Left ventricle myocardium inferior (tissue), 1 donor: ENCODE results near the gene GLI2. TPM values are rescaled to one million over a fixed set of nuclear protein-coding genes. Genes with fewer than 3 reads are reported as not detected.

Experiments used
- DNase-seq: peaks from one replicate; pipeline ENCODE4 v3.0.0-alpha.2; 2020
- H3K27ac ChIP-seq: fragments of 200-600 bp; replicated peaks from 2 replicates; pipeline ENCODE4 v1.8.0; 2021
- H3K27me3 ChIP-seq: fragments of 200-600 bp; 2 replicates; pipeline ENCODE4 v1.8.0; 2021; ENCODE audit warnings: low read depth
- H3K36me3 ChIP-seq: fragments of 200-600 bp; 2 replicates; pipeline ENCODE4 v1.8.0; 2021
- H3K4me1 ChIP-seq: fragments of 200-600 bp; 2 replicates; pipeline ENCODE4 v1.8.0; 2021
- H3K4me3 ChIP-seq: fragments of 200-600 bp; 2 replicates; pipeline ENCODE4 v1.8.0; 2021; ENCODE audit warnings: mild to moderate bottlenecking, moderate library complexity
- H3K9me3 ChIP-seq: fragments of 200-600 bp; replicated peaks from 2 replicates; pipeline ENCODE4 v1.8.0; 2021
- intact Hi-C: fragments of 100-400 bp; cut with micrococcal nuclease; formaldehyde crosslinking; loops from one replicate; pipeline ENCODE4 v1.11.0; 2022
- total RNA-seq: library from RNA; stranded (reverse); fragmentation: NEBNext Ultra II Directional; extraction: Animal tissue kit (Norgen Biotek cat#: 25700); gene quantifications from one replicate; pipeline ENCODE4 v1.2.1, GENCODE V29; 2021
- TF ChIP-seq, protein P1 (sequence below): fragments of 200-600 bp; IDR thresholded peaks from 2 replicates; pipeline ENCODE4 v1.8.0; 2021; ENCODE audit warnings: antibody characterized with exemption, mild to moderate bottlenecking, borderline replicate concordance
- donor health status: DM: no; HTN: yes; CAD: no; lungs with severe emphysema.

The GLI2 gene
- total RNA-seq, 1 donor from 2014 or later, result 2.4 TPM

DNA sequence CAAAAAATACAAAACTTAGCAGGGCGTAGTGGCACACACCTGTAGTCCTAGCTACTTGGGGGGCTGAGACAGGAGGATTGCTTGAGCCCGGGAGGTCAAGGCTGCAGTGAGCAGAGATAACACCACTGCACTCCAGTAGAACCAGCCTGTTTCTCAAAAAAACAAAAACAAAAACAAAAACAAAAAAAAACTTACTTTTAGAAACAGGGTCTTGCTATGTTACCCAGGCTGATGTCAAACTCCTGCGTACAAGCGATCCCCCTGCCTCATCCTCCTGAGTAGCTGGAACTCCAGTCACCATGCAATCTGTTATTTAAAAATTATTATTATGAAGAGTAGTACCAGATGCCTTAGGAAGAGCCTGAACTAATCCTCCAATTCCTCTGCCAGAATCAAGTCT, 35.0 kb upstream of the GLI2 start:
- intact Hi-C loops, result no loop called here
- H3K27me3 ChIP-seq, result peaks cover 89% of the 10 kb centered on the region
- TF ChIP-seq, protein P1, sequence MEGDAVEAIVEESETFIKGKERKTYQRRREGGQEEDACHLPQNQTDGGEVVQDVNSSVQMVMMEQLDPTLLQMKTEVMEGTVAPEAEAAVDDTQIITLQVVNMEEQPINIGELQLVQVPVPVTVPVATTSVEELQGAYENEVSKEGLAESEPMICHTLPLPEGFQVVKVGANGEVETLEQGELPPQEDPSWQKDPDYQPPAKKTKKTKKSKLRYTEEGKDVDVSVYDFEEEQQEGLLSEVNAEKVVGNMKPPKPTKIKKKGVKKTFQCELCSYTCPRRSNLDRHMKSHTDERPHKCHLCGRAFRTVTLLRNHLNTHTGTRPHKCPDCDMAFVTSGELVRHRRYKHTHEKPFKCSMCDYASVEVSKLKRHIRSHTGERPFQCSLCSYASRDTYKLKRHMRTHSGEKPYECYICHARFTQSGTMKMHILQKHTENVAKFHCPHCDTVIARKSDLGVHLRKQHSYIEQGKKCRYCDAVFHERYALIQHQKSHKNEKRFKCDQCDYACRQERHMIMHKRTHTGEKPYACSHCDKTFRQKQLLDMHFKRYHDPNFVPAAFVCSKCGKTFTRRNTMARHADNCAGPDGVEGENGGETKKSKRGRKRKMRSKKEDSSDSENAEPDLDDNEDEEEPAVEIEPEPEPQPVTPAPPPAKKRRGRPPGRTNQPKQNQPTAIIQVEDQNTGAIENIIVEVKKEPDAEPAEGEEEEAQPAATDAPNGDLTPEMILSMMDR, result no peak

DNA sequence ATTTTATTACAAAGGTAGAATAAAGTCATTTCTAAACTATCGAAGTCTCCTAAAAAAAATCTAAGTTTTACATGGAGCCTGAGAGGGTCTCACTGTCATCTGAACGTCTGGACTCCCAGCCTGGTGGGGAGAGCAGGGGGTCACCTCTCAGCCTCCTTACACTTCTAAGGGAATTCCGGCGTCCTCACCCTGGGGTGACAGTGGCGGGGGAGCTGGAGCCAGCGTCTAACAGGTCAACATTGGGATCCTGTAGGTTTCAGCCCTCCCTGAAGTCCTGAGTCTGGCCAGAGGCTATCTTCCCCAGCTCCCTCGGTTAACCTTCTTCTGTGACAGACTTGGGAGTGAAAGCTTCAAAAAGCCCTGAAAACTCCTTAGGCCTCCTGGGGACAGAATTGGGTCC, 34.6 kb upstream of the GLI2 start:
- H3K36me3 ChIP-seq, result no peaks in the 10 kb centered on the region
- DNase-seq, result no peak
- TF ChIP-seq, protein P1, result no peak
- intact Hi-C loops, result no loop called here
- no peaks in the 10 kb centered on the region for H3K4me1 ChIP-seq
- peaks cover 89% of the 10 kb centered on the region for H3K27me3 ChIP-seq
- H3K4me3 ChIP-seq, result no peak overlapping the region
- H3K9me3 ChIP-seq, result no peaks in the 10 kb centered on the region
- H3K27ac ChIP-seq, result no peak overlapping the region

More for the DNA sequence above, 35.0 kb upstream of the GLI2 start:
- no peaks in the 10 kb centered on the region for H3K9me3 ChIP-seq
- H3K4me1 ChIP-seq, result no peaks in the 10 kb centered on the region
- no peak overlapping the region for H3K27ac ChIP-seq
- H3K4me3 ChIP-seq, result no peak overlapping the region
- no peaks in the 10 kb centered on the region for H3K36me3 ChIP-seq
- DNase-seq, result no peak

DNA sequence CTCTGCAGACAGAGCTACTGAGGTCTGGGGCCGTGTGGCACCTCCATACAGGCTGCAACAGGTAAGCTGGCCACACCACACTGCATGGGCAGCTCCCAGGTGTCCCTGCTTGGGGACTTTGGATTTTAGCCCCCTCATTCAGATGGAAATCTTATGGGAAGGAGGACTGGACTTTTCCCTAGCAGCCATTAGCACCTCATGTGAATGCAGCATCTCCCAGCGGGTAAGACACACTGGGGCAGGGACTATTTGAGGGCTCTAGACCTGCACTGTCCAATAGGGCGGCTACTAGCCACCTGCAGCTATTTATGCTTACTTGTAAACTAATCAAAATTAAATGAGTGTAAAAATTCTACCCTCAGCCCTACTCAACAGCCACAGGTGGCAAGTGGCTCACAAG, 34.2 kb upstream of the GLI2 start:
- no peaks in the 10 kb centered on the region for H3K4me1 ChIP-seq
- no peak overlapping the region for H3K4me3 ChIP-seq
- intact Hi-C loops, result no loop called here
- no peaks in the 10 kb centered on the region for H3K36me3 ChIP-seq
- no peak overlapping the region for H3K27ac ChIP-seq
- no peak for DNase-seq
- H3K27me3 ChIP-seq, result peaks cover 89% of the 10 kb centered on the region
- TF ChIP-seq, protein P1, result no peak
- H3K9me3 ChIP-seq, result no peaks in the 10 kb centered on the region

DNA sequence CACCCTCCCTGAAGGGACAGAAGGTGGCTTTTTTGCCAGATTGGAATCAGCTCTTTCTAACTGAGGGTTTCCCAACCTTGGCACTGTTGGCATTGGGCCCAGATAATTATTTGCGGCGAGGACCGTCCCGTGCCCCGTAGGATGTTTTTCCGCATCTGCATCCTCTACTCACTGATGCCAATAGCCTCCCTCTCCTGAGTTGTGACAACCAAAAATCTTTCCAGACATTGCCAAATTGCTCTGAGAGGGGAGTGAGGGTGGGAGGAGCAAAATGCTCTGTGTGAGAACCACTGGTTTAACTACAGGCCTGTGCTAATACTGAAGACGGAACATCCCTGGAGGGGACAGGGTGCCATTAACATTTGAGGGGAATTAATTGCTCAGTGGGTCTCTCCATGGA, 33.6 kb upstream of the GLI2 start:
- no peaks in the 10 kb centered on the region for H3K36me3 ChIP-seq
- no peak overlapping the region for H3K27ac ChIP-seq
- peaks cover 89% of the 10 kb centered on the region for H3K27me3 ChIP-seq
- no peaks in the 10 kb centered on the region for H3K4me1 ChIP-seq
- TF ChIP-seq, protein P1, result no peak
- no peak overlapping the region for H3K4me3 ChIP-seq
- no peaks in the 10 kb centered on the region for H3K9me3 ChIP-seq
- DNase-seq, result no peak
- intact Hi-C loops, result no loop called here

DNA sequence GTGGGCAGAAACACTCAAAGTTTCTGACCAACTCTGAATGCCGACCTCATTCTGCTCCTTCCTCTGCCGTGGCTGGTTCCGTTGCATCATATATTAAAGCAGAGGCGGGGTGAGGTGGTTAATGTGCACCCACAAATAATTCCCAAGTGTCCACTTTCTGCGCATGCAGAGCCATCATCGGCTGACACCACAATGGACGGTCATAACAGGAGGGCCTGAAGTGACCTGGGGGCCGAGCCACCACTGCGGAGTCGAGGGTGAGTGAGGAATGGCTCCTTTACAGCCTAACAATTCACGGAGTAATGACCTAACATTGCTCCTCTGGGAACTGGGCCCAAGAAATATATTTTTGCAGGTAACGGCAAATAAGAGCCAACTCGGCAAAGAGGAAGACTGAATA, 32.9 kb upstream of the GLI2 start:
- H3K9me3 ChIP-seq, result no peaks in the 10 kb centered on the region
- intact Hi-C loops, result no loop called here
- TF ChIP-seq, protein P1, result no peak

More for the DNA sequence above, 32.9 kb upstream of the GLI2 start:
- Histone ChIP-seq H3K27ac (no peak overlapping the region), H3K4me3 (no peak overlapping the region), H3K36me3 (no peaks in the 10 kb centered on the region), H3K27me3 (peaks cover 87% of the 10 kb centered on the region), H3K4me1 (no peaks in the 10 kb centered on the region)
- DNase-seq, result no peak
